ENCODE measurements around the gene DNPEP.

The DNPEP gene

DNA sequence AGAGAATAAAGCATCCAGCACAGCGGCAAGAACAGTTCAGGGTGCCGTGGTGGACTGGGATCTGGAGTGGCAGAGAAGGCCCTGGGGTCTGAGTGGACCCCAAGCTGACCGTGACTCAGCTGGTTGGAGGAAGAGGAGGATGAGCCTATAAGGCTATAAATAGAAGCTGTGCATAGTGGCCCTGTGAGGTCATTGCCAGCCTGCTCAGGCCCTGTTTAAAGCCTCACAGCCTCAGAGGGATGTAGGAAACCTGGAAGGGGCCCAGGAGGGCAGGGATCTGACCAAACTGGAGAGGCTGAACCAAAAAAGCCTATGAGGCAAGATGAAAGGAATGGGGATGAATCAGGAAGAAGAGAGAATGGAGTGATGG, 19.1 kb upstream of the DNPEP start:
- Histone ChIP-seq H3K27me3 (ENCODE audit: control insufficient read depth, insufficient read depth, low read length) (no peaks in the 10 kb centered on the region; the same call in 1 of the 2 replicates), H3K36me3 (ENCODE audit: control insufficient read depth, insufficient read depth, low read length) (no peaks in the 10 kb centered on the region), H3K4me3 (ENCODE audit: low read depth, low read length) (no peak overlapping the region), H3K4me1 (ENCODE audit: control insufficient read depth, insufficient read depth, low read length) (peaks cover 7% of the 10 kb centered on the region; the same call in 1 of the 2 replicates), H3K9me3 (ENCODE audit: control insufficient read depth, insufficient read depth, low read length) (no peaks in the 10 kb centered on the region), H3K9ac (ENCODE audit: low read depth, low read length) (no peak overlapping the region), H3K27ac (ENCODE audit: low read depth, low read length) (no peak overlapping the region)

GRCh38 chr2:219405958-219406860, 18.5 kb upstream of the DNPEP start:
- Histone ChIP-seq H3K4me1 (ENCODE audit: control insufficient read depth, insufficient read depth, low read length) (peaks cover 7% of the 10 kb centered on the region; the same call in 1 of the 2 replicates), H3K9me3 (ENCODE audit: control insufficient read depth, insufficient read depth, low read length) (no peaks in the 10 kb centered on the region), H3K9ac (ENCODE audit: low read depth, low read length) (no peak overlapping the region), H3K27me3 (ENCODE audit: control insufficient read depth, insufficient read depth, low read length) (no peaks in the 10 kb centered on the region; the same call in 1 of the 2 replicates), H3K36me3 (ENCODE audit: control insufficient read depth, insufficient read depth, low read length) (no peaks in the 10 kb centered on the region), H3K4me3 (ENCODE audit: low read depth, low read length) (no peak overlapping the region), H3K27ac (ENCODE audit: low read depth, low read length) (no peak overlapping the region)

- Histone ChIP-seq H3K36me3 (ENCODE audit: control insufficient read depth, insufficient read depth, low read length) (no peaks in the 10 kb centered on the region), H3K27me3 (ENCODE audit: control insufficient read depth, insufficient read depth, low read length) (no peaks in the 10 kb centered on the region; the same call in 1 of the 2 replicates), H3K4me1 (ENCODE audit: control insufficient read depth, insufficient read depth, low read length) (peaks cover 7% of the 10 kb centered on the region; the same call in 1 of the 2 replicates), H3K9ac (ENCODE audit: low read depth, low read length) (no peak overlapping the region), H3K9me3 (ENCODE audit: control insufficient read depth, insufficient read depth, low read length) (no peaks in the 10 kb centered on the region), H3K4me3 (ENCODE audit: low read depth, low read length) (no peak overlapping the region), H3K27ac (ENCODE audit: low read depth, low read length) (no peak overlapping the region)
These were observed 17.7 kb upstream of the DNPEP start for GRCh38 chr2:219405451-219405850.

DNA sequence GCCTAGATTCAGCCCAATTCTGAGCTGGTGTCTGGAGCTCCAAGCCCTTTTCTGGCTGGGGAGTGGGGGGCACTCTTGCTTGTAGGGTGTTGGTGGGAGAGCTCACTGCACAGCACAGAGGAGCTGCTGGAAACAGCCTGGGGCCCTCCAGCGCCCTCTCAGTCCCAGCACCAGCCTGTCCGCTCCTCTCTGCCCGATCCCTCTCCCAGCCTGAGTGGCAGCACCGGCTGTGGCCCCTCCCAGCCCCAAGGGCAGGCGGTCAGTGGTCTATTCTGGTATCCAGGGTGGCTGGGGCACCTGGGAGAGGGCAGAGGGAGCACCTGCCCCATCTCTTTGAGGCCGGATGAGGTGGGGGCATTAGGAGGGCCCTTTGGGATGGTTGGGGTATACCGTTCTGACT, 17.2 kb upstream of the DNPEP start:
- Histone ChIP-seq H3K36me3 (ENCODE audit: control insufficient read depth, insufficient read depth, low read length) (no peaks in the 10 kb centered on the region), H3K9ac (ENCODE audit: low read depth, low read length) (no peak overlapping the region), H3K4me3 (ENCODE audit: low read depth, low read length) (no peak overlapping the region), H3K9me3 (ENCODE audit: control insufficient read depth, insufficient read depth, low read length) (no peaks in the 10 kb centered on the region), H3K27ac (ENCODE audit: low read depth, low read length) (no peak overlapping the region), H3K4me1 (ENCODE audit: control insufficient read depth, insufficient read depth, low read length) (peaks cover 7% of the 10 kb centered on the region; the same call in 1 of the 2 replicates), H3K27me3 (ENCODE audit: control insufficient read depth, insufficient read depth, low read length) (no peaks in the 10 kb centered on the region; the same call in 1 of the 2 replicates)

DNA sequence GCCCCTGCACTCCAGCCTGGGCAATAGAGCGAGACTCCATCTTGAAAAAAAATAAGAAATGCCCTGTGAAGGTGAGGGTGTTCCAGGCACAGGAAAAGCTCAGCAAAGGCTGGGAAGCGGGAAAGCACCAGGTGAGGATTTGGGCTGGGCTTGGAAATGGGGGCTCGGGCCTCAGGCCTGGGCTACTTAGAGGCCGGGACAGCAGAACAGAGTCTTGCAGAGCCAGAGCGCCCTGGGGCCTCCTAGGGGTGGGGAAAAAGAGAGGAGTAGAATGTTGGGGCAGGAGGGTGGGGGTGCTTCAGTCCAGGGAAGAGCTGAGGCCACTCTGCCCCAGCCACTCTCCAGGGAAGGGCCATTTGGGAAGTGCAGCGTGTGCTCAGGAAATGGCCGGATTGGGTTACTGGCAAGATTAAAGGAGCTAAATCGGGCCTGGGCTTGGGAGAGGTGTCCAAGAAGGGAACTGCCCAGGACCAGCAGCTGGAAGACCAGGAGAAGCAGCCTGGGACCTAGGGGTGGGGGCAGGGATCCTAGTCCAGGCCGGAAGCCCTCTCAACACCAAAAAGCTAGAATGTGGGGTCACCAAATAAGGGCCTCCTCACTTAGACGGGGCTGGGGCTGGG, 16.7 kb upstream of the DNPEP start:
- H3K27me3 ChIP-seq (ENCODE audit: control insufficient read depth, insufficient read depth, low read length), result no peaks in the 10 kb centered on the region; the same call in 1 of the 2 replicates
- H3K36me3 ChIP-seq (ENCODE audit: control insufficient read depth, insufficient read depth, low read length), result no peaks in the 10 kb centered on the region
- peaks cover 8% of the 10 kb centered on the region for H3K4me1 ChIP-seq (ENCODE audit: control insufficient read depth, insufficient read depth, low read length)
- no peak overlapping the region for H3K9ac ChIP-seq (ENCODE audit: low read depth, low read length)
- H3K9me3 ChIP-seq (ENCODE audit: control insufficient read depth, insufficient read depth, low read length), result no peaks in the 10 kb centered on the region
- no peak overlapping the region for H3K4me3 ChIP-seq (ENCODE audit: low read depth, low read length)
- H3K27ac ChIP-seq (ENCODE audit: low read depth, low read length), result no peak overlapping the region

DNA sequence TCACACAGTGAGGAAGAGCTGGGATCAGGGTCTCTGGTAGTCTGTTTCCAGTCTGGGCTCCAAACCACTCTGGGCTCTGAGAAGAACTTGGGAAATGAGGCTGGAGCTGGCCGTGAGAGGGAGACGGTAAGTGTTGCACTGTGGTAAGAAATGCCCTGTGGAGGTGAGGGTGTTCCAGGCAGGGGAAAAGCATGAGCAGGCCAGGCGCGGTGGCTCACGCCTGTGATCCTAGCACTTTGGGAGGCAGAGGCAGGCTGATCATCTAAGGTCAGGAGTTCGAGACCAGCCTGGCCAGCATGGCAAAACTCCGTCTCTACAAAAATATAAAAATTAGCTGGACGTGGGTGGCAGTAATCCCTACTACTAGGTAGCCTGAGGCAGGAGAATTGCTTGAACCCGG, 16.1 kb upstream of the DNPEP start:
- no peaks in the 10 kb centered on the region; the same call in 1 of the 2 replicates for H3K27me3 ChIP-seq (ENCODE audit: control insufficient read depth, insufficient read depth, low read length)
- H3K27ac ChIP-seq (ENCODE audit: low read depth, low read length), result no peak overlapping the region
- H3K9ac ChIP-seq (ENCODE audit: low read depth, low read length), result no peak overlapping the region
- no peaks in the 10 kb centered on the region for H3K36me3 ChIP-seq (ENCODE audit: control insufficient read depth, insufficient read depth, low read length)
- H3K9me3 ChIP-seq (ENCODE audit: control insufficient read depth, insufficient read depth, low read length), result no peaks in the 10 kb centered on the region
- H3K4me1 ChIP-seq (ENCODE audit: control insufficient read depth, insufficient read depth, low read length), result peaks cover 10% of the 10 kb centered on the region
- H3K4me3 ChIP-seq (ENCODE audit: low read depth, low read length), result no peak overlapping the region

- H3K9ac ChIP-seq (ENCODE audit: low read depth, low read length), result no peak overlapping the region
- no peaks in the 10 kb centered on the region for H3K36me3 ChIP-seq (ENCODE audit: control insufficient read depth, insufficient read depth, low read length)
- no peak overlapping the region for H3K4me3 ChIP-seq (ENCODE audit: low read depth, low read length)
- no peaks in the 10 kb centered on the region for H3K9me3 ChIP-seq (ENCODE audit: control insufficient read depth, insufficient read depth, low read length)
- H3K27me3 ChIP-seq (ENCODE audit: control insufficient read depth, insufficient read depth, low read length), result no peaks in the 10 kb centered on the region; the same call in 1 of the 2 replicates
- peaks cover 10% of the 10 kb centered on the region for H3K4me1 ChIP-seq (ENCODE audit: control insufficient read depth, insufficient read depth, low read length)
- H3K27ac ChIP-seq (ENCODE audit: low read depth, low read length), result no peak overlapping the region
These were observed 15.2 kb upstream of the DNPEP start for GRCh38 chr2:219402665-219403515.

DNA sequence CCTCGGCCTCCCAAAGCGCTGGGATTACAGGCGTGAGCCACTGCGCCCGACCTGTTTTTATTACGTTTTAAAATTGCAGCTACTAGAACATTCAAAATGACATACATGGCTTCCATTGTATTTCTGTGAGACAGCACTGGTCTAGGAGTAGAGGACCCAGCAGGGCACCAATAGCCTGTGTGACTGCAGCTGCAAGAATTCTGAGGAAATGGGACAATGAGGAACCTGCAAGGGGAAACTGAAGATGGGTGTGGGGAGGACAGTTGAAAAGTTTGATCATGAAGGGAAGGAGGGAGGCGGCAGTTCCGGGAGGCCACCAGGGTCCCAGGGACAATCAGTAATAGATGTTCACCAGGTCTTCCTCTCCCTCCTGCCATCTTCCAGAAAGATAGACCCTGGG, 13.9 kb upstream of the DNPEP start:
- Histone ChIP-seq H3K4me1 (ENCODE audit: control insufficient read depth, insufficient read depth, low read length) (peaks cover 10% of the 10 kb centered on the region), H3K27ac (ENCODE audit: low read depth, low read length) (no peak overlapping the region), H3K4me3 (ENCODE audit: low read depth, low read length) (no peak overlapping the region)

GRCh38 chr2:219400562-219400961, 12.8 kb upstream of the DNPEP start:
- Histone ChIP-seq H3K27me3 (ENCODE audit: control insufficient read depth, insufficient read depth, low read length) (no peaks in the 10 kb centered on the region; the same call in 1 of the 2 replicates), H3K9me3 (ENCODE audit: control insufficient read depth, insufficient read depth, low read length) (no peaks in the 10 kb centered on the region), H3K4me3 (ENCODE audit: low read depth, low read length) (no peak overlapping the region), H3K36me3 (ENCODE audit: control insufficient read depth, insufficient read depth, low read length) (no peaks in the 10 kb centered on the region), H3K9ac (ENCODE audit: low read depth, low read length) (no peak overlapping the region), H3K4me1 (ENCODE audit: control insufficient read depth, insufficient read depth, low read length) (peaks cover 10% of the 10 kb centered on the region), H3K27ac (ENCODE audit: low read depth, low read length) (no peak overlapping the region)

More for the DNA sequence above, 13.9 kb upstream of the DNPEP start:
- Histone ChIP-seq H3K9ac (ENCODE audit: low read depth, low read length) (no peak overlapping the region), H3K27me3 (ENCODE audit: control insufficient read depth, insufficient read depth, low read length) (no peaks in the 10 kb centered on the region; the same call in 1 of the 2 replicates), H3K9me3 (ENCODE audit: control insufficient read depth, insufficient read depth, low read length) (no peaks in the 10 kb centered on the region), H3K36me3 (ENCODE audit: control insufficient read depth, insufficient read depth, low read length) (no peaks in the 10 kb centered on the region)

DNA sequence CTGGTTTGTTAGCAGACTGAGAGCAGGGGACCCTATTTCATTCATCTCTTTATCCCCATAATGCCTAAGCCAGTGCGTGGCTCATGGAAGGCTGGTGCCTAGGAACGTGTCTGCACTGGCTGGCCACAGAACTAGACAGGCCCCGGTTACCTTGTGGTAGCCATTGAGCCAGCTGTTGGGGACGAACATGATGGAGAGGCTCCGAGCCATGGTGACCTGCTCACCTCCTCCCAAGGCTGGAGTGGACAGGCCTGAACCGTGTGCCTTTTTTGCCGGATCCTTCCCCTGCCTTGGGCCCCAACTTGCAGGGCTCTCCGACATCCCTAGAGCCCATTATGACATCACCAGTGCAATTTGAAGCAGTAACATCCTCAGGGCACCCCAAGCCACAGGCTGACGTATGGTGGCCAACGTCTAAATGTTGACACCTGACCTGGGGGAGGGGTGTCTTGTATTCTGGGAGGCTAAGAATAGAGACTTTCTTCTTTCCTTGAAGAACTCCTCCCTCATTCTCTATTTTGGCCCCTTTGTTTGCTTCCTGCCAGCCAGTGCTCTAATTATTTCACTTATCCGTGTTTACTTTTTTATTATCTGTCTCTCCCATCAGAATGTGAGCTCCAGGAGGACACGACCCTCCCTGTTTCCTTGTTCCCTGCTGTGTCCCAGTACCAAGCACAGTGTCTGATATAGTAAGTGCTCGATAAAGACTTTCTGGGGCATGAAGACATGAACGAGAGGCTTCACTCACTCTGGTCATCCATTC, 12.2 kb upstream of the DNPEP start:
- Histone ChIP-seq H3K4me3 (ENCODE audit: low read depth, low read length) (no peak overlapping the region), H3K9me3 (ENCODE audit: control insufficient read depth, insufficient read depth, low read length) (no peaks in the 10 kb centered on the region), H3K9ac (ENCODE audit: low read depth, low read length) (no peak overlapping the region), H3K27ac (ENCODE audit: low read depth, low read length) (no peak overlapping the region), H3K36me3 (ENCODE audit: control insufficient read depth, insufficient read depth, low read length) (no peaks in the 10 kb centered on the region), H3K27me3 (ENCODE audit: control insufficient read depth, insufficient read depth, low read length) (no peaks in the 10 kb centered on the region; the same call in 1 of the 2 replicates), H3K4me1 (ENCODE audit: control insufficient read depth, insufficient read depth, low read length) (peaks cover 10% of the 10 kb centered on the region)

All from HUES48 (cell line).